COR-L47 (cell line): Measurements from ENCODE around the gene GALNT18.

Source experiments
- DNase-seq: peaks from one replicate; lab custom pipeline; 2025; lab: John Stamatoyannopoulos, UW

The GALNT18 gene

DNA sequence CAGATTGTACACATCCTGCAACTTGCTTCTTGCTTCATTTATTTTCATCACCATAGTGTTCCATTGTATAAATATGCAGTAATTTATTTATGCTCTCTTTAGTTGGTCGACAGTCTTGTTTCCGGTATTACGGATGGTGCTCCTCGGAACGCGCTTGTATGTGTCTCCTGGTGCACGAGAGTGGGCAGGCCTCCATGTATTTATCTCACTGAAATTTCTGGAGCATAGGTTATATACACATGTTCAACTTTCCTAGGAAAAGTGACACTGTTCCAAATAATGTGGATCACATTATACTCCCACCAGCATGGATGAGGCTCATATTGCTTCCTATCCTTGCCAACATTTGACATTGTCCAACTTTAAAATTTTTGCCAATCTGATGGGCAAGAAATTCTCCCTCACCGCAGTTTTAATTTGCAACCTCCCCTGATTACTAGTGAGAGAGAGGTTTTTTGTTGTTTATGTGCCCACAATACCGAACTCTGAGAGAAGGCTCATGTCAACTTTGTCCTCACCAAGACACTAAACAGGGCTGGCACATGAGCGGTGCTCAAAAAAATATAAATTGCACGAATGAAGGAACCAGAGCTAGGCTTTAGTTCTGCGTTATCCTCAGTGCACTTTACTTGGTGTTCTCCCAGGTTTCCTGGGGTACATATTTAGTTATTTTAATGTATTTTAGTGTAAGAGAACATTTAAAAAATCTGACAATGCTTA lies 272.5 kb downstream of the GALNT18 start:
- no peak for DNase-seq

DNA sequence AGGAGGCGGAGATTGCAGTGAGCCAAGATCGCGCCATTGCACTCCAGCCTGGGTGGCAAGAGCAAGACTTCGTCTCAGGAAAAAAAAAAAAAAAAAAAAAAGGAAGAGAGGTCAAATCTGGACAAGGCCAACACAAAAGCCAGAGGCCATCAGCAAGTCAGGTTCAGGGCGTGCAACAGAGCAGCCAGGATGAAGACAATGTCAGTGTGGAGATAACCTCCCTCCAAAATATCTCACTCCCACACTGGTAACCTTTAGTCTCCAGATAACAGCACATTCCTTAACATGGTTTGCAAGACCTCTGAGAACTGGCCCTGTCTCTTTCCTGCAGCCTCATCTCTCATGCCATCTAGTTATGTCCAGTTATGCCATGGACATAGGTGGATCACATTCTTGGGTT lies 273.5 kb downstream of the GALNT18 start:
- no peak for DNase-seq

DNA sequence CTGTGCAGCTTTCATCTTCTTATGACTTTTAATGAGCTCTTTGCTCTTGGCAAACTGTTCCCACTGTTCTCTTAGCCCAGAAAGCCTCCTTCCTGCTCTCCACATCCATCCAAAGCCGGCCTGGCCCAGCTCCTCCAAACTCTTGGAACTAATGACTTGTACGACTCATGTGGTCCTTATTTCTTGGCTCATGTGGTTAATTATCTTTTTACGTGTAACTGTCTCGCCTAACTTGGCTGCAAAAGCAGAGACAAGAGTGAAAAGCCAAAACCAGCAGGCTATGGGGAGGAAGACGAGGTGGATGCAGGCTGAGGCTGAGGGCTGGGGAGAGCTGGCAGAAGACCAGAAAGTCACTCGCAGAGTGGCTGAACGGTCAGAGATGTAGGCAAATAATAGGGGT lies 274.2 kb downstream of the GALNT18 start:
- no peak for DNase-seq

DNA sequence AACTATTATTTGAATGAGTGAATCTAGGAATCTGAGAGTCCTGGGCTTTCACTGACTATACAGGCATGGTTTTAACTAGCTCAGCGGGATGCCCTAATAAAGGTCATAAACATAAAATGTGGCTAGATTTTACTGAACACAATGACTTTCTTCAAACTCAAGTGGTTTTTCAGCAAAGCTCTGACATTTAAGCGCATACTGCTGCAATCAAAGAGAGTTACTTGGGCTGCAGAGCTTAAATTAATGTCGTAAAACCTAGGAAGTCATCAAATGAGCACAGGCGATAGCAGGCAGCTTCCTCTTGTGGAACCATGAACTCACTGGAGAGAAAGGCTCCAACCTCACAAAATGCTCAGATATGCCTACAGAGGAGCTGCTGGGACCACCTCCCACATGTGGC lies 275.5 kb downstream of the GALNT18 start:
- no peak for DNase-seq

DNA sequence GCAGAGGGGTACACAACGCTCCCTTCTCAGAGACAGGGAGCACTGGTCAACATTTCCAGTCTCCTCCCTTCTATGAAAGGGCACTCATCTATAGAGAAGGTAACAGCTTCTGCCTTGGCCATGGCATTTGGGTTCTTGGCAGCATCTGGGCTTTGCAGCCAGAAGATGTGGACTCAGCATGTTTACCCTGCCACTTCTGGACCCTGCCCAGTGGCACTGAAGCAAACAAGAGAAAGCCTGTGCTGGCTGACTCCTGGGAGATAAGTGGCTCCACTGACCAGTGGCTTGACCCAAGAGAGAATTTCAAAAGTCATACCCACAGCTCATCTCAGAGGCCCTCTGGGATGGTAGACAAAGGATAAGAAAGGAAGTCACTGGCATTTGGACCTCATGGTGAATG lies 276.7 kb downstream of the GALNT18 start:
- no peak for DNase-seq

GRCh38 chr11:11344045-11344444 lies 277.8 kb downstream of the GALNT18 start:
- no peak for DNase-seq

GRCh38 chr11:11338304-11338703 lies 283.5 kb downstream of the GALNT18 start:
- no peak for DNase-seq

GRCh38 chr11:11336664-11337063 lies 285.1 kb downstream of the GALNT18 start:
- DNase-seq, result no peak

DNA sequence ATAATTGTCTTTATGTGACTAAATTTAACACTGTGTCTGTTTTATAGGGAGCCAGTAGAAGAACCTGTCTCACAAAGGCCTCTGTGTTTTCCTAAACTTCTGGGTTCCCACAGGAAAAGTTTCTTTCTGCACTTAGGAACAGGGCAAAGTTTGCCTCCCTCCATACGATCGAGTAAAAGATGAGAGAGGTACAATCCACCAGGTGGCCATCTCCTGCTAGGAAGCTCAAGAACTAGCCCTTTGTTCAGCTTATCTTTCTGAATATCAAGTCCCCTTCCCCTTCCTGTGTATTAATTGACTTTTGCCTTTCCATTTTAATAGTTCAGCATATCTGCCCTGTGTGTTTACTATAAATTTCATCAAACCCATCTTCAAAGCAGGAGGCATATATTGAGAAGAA lies 286.8 kb downstream of the GALNT18 start:
- no peak for DNase-seq

GRCh38 chr11:11334607-11335006 lies 287.2 kb downstream of the GALNT18 start:
- no peak for DNase-seq

DNA sequence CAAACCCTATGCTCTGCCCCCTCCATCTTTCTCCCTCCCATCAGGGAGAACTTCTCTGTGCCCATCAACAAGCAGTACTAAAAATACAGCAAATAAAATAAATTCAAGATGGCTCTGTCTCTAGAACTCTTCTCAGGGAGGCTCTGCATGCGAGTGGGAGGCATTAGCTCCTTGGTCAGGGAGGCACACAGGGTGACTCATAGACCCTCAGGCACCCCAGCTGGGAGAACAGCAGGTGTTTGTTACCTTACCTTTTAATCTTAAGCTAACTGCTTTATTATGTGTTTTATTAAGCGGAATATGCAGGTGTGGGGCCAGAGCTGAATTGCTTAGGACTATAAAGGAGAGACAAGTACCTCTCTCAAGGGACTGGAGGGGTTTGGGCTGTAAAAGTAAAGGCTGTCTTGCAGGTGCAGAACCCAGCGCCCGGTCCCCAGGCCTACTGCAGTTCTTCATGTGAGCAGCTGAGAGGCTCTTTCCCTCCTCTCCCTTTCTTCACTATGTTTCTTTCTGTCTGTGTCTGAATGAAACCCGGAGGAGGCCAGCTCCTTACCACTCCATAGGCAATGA lies 289.6 kb downstream of the GALNT18 start:
- no peak for DNase-seq

- no peak for DNase-seq
Measured at GRCh38 chr11:11329062-11329806, 292.6 kb downstream of the GALNT18 start.

DNA sequence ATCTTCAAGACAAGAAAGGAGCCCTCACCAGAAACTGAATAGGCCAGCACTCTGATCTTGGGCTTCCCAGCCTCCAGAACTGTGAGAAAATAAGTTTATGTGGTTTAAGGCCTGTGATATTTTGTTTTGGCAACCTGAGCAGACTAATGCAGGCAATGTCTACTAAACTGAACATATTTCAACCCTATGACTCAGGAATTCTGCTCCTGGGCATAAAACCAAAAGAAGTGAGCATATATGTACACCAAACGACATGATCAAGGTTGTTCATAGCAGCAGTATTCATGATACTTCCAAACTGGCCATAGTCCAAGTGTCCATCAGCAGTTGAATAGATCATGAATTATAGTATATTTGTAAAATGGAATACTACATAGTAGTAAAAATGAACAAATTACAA lies 297.7 kb downstream of the GALNT18 start:
- DNase-seq, result no peak

DNA sequence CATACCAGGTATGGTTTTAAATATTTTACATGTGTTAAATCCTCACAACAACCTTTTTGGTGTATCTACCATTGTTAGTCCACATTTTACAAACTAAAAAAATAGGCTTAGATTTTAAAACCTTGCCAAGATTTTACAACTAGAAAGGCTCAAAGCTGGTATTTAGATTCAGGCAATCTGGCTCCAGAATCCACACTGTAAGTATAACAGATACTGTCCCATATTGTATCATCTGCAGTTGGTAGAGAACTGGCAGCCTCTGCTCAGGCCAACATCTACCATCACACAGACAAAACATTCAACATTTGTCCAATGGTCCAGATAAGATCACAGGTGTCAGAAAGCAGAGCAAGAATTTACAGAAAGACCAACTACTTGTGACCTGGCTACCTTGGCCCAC lies 299.7 kb downstream of the GALNT18 start:
- DNase-seq, result no peak

DNA sequence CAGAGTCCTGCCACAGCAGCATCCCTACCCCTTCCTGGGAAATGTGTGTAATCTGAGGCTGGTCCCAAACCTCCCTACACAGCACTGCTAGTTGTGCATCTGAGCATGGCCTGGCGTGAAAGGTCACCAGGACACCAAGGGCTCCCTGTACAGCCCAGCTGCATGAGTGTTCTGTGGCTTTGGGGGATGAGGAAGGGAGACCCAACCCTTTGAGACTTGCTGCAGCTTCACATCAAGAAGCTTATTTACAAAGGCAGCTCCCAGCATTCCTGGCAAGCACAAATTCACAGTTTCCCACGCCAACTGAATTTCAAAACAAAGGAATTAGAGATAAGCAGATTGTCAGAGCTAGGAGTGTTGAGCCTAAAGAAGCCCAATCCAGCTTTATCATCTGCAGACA lies 301.0 kb downstream of the GALNT18 start:
- DNase-seq, result no peak

GRCh38 chr11:11318961-11319360 lies 302.8 kb downstream of the GALNT18 start:
- no peak for DNase-seq

DNA sequence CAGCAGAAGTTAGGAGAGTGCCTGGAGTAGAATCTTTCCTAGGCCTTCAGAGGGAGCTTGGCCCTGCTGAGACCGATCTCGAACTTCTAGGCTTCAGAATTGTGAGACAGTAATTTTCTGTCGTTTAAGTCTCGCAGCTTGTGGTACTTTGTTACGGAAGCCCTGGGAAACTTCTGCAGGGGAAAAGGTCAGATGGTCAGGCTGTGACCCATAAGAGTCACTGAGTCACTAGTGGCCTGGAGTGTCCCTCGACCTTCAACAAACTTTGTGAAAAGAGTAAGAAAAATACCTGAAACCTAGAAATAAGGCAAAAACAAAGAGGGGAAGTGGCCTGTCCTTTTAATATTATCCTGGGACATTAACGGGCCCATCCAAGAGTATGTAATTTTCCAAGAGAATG lies 303.3 kb downstream of the GALNT18 start:
- DNase-seq, result no peak

DNA sequence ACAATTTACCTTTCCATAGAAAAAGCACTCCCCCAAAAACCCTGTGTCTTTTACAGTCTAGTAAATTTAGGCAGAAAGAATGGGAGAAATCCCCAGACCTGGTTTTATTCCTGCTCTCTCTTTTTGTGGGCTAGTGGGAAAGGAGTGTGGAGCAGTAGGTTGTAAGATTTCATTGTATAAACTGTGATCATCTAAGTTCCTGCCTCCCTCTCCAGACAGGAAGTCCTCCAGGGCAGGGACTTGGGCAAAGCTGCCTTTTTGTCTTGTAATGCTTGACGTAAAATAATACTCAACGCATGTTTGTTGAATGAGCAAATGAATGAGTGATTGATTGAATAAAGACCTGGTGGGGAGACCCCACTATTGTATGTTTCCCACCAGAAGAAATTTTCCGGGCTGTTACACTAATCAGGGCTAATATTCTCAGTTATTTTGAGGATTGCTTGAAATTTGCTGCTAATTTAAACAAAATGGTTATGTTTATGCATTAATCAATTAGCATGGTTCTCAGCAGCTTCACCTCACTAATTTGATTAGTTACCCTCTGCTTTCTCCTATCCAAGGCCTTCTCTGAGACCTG lies 305.1 kb downstream of the GALNT18 start:
- DNase-seq, result no peak

DNA sequence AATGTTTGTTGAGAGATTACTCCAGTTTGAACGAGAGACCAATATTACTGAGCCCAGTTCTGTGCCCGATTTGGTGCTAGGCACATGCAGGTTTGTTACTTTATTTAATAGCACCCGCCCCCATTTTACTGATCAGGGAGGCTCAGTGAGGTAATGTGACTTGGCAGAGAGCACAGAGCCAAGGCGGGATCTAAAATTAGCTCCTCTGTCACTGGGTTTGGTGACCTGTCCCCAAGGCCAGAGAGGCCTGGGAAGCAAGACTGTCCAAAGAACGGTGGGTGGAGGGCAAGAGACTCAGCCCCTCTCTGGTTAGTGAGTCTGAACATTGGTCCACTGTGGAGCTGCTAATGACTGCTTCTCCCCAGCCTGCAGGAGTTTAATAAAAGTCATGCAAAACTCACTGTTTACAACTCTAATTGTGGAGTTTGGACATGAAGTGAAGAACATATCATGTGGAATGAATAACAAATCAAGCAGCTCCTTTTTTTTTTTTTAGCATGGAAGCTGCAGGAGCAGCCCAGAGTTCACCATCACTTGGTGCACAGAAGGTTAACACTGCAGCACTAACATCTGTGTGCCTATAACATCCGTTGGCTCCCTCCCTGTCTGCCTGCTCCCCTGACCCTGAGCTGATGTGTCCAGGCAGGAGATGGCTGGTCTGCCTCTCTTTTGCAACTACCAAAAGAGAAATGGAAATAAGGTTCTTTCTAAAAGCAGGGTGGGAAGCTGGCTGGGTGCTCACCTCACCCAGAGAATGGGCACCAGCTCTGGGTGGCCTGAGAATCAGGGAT lies 307.7 kb downstream of the GALNT18 start:
- no peak for DNase-seq

DNA sequence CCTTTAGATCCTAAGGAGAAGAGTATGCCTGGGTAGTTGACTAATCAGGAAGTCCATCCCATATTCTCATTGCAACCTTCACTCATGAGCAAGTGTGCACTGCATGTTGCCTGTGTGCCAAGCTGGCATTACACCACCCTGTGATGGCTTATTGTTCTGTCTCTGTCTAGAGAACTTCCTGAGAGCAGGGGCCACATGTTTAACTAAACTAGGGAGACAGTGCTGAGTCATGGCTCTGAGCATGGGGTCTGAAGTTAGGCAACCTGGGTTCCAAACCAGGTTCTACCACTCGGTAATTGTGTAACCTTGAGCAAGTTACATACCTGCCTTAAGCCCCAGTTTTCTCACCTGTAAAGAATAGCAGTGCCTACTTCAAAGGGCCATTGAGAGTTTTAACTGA lies 308.4 kb downstream of the GALNT18 start:
- DNase-seq, result no peak

DNA sequence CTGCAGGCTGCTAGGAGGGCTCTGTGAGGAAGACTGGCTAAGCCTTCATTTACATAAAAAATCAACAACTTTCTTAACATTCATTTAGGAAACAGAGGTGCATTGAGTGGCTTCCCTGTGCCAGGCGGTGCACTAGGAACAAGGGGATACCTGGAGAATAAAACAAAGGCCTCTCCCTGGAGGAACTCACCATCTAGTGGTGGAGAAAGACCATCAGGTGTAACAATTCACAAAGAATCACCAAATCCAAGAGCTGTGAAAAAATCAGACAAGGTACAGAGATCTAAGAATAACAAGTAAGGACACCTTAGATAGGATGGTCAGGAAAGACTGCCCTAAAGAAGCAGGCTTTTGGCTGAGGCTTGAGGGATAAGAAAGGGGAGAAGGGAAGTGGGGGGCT lies 309.1 kb downstream of the GALNT18 start:
- DNase-seq, result no peak

DNA sequence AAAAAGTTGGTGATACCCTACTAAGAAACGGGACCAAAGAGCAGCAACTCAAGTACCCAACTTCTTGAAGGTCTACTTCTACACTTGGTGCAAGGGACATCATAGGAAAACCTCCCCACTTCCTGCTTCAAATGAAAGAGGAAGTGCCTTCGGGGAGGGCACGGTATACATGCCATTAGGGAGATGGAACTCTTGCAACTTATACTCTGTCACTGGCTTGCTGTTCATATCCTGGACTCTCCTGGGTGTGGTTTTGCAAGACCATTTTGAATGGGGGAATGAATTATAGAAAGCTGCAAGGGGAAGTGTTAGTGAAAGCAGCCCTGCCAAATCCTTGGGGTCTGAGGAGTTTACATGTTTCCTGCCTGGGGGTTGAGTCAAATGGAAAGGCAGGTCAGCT lies 310.6 kb downstream of the GALNT18 start:
- DNase-seq, result no peak
